Measurements from ENCODE around the gene FRMPD1. TPM values are rescaled to one million over a fixed set of nuclear protein-coding genes. Genes with fewer than 3 reads are reported as not detected.

FRMPD1 gene
- total and polyA plus RNA-seq, 10 of the 15 experiments (the other 5 are each of a cell fraction or from before 2014, with no cell fraction given): 0.01 to 0.08 (median 0.05) TPM; not detected in 6

GRCh38 chr9:37749129-37749528 is 98.4 kb downstream of the FRMPD1 start:
- POLR2A ChIA-PET: no interaction called here
- no peak for TF ChIP-seq CBX3 (IDR thresholded peaks at IDR 0.05; ENCODE audit: borderline replicate concordance, low read depth)
- no peak for TF ChIP-seq IRF5 (IDR thresholded peaks at IDR 0.05; ENCODE audit: borderline replicate concordance)
- TF ChIP-seq MXI1 (IDR thresholded peaks at IDR 0.05; ENCODE audit: low read depth, low read length): no peak
- TF ChIP-seq MTA2 (IDR thresholded peaks at IDR 0.05; ENCODE audit: low read depth): no peak
- no peak for TF ChIP-seq CREM (IDR thresholded peaks at IDR 0.05; ENCODE audit: low read depth)
- TF ChIP-seq ZBTB40 (IDR thresholded peaks at IDR 0.05; ENCODE audit: borderline replicate concordance): no peak
- TF ChIP-seq NBN (IDR thresholded peaks at IDR 0.05): no peak
- TF ChIP-seq FOXM1 (IDR thresholded peaks at IDR 0.05; ENCODE audit: low read depth, low read length): no peak
- TF ChIP-seq LARP7 (IDR thresholded peaks at IDR 0.05): no peak
- BruUV-seq (replicated peaks): no TSS peak
- in situ Hi-C loops (cut with MboI): no loop called here
- peaks cover 4% of the 10 kb centered on the region for H3K79me2 ChIP-seq (ENCODE audit: control insufficient read depth, insufficient read depth, low read length)
- DNase-seq (ENCODE audit: low read depth, low spot score) (no peak), ATAC-seq (no peak), FAIRE-seq (no peak)
- RAD21 ChIA-PET (ENCODE audit: unreplicated experiment): interaction anchor here (2.2 kb wide), 1 partner anchor 154 kb away, joined by 11 read pairs; no protein-coding TSS in a partner anchor
- no peaks in the 10 kb centered on the region for H3K27me3 ChIP-seq (replicated peaks in 1 of 2; ENCODE audit: control insufficient read depth in 2 of 2, insufficient read depth in 2 of 2, low read length in 1 of 2)
- H3K36me3 ChIP-seq (ENCODE audit: control insufficient read depth in 2 of 2, insufficient read depth in 2 of 2, low read length in 1 of 2): no peaks in the 10 kb centered on the region
- no peaks in the 10 kb centered on the region for H4K20me1 ChIP-seq (ENCODE audit: control insufficient read depth, insufficient read depth)
- H3K9ac ChIP-seq (ENCODE audit: control insufficient read depth, insufficient read depth, low read length): no peak overlapping the region
- no peak overlapping the region for H2AFZ ChIP-seq (ENCODE audit: control insufficient read depth, low read depth, low read length)
- H3K9me3 ChIP-seq (replicated peaks; ENCODE audit: control insufficient read depth, insufficient read depth, low read length): no peaks in the 10 kb centered on the region
- no peak overlapping the region for H3K4me3 ChIP-seq
- no peak overlapping the region for H3K27ac ChIP-seq (ENCODE audit: control insufficient read depth, insufficient read depth)
- H3K4me2 ChIP-seq (ENCODE audit: control insufficient read depth, insufficient read depth): no peak overlapping the region
- 37% methylated on average over 5 of the region's 5 CpGs for whole genome bisulfite sequencing (ENCODE audit: insufficient coverage, insufficient replicate concordance, low lambda C conversion rate, missing lambda C conversion rate)
- CTCF ChIA-PET: interaction anchor here (0.6 to 2.4 kb wide), 11 partner anchors 9 to 601 kb away, joined by 3 to 15 read pairs (median 4); partner anchors contain the start of gene SLC25A51
- intact Hi-C loops (cut with micrococcal nuclease; ENCODE audit: unreplicated experiment): loop anchor here (10.0 kb wide), 1 partner anchor 316 kb away; the partner anchor contains the start of gene SHB
- SMC1A ChIA-PET (ENCODE audit: uncharacterized antibody, unreplicated experiment): interaction anchor here (1.2 to 3.2 kb wide), 6 partner anchors 14 to 615 kb away, joined by 3 to 9 read pairs (median 4); no protein-coding TSS in a partner anchor
- no peaks in the 10 kb centered on the region for H3K4me1 ChIP-seq (ENCODE audit: control insufficient read depth, insufficient read depth, low read length)

Measured in GM12878 (cell line).